HG03066 (cell line): Measurements from ENCODE around the gene TTC9C.
"Not testable (repeated sequence)": the region's sequence is repeated elsewhere in the genome, so short reads cannot be mapped to it uniquely, and the experiment has no call there.

Source experiments
- ATAC-seq: cut with Tn5 transposase; IDR thresholded peaks from one replicate; pipeline ENCODE4 v1.9.1; 2021; ENCODE audit warnings: low read depth; ENCODE audit not compliant: unreplicated experiment

The TTC9C gene, protein sequence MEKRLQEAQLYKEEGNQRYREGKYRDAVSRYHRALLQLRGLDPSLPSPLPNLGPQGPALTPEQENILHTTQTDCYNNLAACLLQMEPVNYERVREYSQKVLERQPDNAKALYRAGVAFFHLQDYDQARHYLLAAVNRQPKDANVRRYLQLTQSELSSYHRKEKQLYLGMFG

DNA sequence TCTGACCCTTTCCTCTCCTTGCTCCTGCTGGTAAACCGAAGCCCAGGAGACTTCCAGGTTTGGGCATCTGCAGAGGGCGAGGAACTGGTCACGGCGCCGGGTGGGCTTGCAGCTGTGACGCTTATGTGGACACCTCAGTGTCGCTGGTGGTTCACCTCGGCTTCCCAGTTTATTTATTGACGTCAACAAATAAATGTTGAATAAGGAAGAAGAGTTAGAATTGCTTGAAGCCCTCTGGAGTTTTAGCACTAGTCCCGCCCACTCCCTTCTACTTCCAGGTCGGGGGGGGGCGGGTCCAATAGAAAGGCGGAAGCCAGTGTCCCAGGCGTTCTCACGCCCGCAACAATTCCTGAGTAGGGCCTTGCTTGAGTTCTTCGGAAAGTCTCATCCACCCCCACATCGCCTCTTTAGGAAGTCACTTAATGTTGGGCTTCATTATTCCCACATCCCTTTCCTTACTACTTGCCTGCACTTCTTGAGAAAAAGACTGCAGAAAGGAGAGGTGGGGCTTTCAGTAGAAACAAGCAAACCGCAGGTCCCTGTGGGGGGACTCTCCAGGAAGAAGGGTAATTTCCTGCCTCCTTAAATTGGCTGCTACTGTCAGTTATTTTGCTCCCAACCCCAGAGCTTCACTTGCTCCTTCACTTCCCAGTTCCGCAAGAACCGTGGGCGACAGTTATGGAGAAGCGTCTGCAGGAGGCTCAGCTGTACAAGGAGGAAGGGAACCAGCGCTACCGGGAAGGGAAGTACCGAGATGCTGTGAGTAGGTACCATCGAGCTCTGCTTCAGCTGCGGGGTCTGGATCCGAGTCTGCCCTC, at the start of gene TTC9C:
Gene TTC9C (plus strand): TSS at position 316 of the 818 bp plus-strand sequence. CDS start 363 bp downstream, at position 679.
- no peak for ATAC-seq

DNA sequence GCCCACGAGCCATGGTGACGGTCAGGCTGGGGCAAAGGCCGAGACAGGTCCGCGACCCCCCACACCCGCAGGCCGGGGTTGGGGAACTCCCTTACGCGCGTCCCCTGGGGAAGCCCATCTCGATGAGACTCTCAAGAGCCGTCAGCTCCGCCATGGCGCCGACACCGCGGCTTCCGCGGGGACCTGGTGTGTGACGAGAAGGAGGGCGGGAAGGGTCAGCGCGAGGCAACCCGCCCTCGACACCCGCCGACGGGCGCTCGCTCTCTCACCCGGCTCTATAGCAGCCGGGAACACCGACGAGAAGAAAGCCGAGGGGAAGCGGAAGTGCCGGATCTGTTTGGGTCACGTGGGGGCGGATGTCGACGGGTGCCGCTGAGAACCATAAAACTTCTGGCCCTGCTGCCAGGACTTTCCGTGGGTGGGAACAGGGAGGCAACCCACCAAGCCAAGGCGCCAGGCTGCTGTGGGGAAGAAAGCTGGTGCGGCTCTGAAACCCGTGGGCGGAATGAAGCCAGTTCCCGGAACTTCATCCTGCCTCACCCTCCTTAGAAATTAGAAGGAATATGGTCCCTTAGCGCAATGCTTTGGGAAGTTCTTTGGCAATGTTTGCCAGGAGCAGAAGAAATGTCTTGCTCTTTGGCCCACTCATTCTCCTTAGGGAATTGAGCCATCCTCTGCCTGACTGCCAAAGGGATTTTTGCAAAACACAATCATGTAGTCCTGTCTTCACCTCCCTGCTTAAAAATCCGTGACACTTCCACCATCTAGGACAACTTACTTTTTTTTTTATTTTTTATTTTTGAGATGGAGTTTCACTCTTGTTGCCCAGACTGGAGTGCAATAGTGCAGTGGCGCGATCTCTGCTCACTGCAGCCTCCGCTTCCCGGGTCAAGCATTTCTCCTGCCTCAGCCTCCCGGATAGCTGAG, 49.3 kb upstream of the TTC9C start, which contains the start of gene UBXN1:
Gene UBXN1 (minus strand): TSS at position 304 of the 927 bp plus-strand sequence. CDS start 150 bp downstream, at position 154.
- peak; percentile 69 for ATAC-seq

DNA sequence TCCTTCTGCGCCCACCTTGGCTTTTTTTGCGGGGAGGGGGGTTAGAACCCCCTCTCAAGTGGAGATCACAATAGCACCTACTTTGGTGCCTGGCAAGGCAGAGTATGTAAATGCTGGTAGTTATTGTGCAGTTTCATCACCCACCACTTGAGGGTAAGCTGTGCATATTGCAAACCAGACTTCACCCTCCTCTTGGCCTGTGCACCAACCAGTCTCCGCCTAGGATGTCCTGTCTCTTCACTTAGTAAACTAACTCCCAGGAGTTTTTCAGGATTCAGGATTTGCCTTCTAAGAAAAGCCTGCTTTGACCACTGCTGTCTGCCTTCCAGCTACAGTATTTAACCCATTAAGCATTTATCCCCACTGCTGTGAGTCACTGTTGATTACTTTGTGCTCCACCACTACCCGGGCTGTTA, 47.5 kb upstream of the TTC9C start:
- no peak for ATAC-seq

DNA sequence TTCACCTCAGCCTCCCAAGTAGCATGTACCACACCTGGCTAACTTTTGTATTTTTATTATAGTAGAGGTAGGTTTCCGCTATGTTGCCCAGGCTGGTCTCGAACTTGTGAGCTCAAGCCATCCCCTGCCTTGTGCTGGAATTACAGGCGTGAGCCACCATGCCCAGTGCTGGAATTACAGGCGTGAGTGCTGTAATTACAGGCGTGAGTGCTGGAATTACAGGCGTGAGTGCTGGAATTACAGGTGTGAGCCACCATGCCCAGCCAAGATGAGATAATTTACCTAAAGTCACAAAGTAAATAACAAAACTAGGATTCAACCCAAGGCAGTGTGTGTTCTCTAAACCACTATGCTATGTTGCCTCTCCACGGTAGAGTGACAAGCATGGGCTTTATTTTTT, 45.8 kb upstream of the TTC9C start:
- no peak for ATAC-seq

DNA sequence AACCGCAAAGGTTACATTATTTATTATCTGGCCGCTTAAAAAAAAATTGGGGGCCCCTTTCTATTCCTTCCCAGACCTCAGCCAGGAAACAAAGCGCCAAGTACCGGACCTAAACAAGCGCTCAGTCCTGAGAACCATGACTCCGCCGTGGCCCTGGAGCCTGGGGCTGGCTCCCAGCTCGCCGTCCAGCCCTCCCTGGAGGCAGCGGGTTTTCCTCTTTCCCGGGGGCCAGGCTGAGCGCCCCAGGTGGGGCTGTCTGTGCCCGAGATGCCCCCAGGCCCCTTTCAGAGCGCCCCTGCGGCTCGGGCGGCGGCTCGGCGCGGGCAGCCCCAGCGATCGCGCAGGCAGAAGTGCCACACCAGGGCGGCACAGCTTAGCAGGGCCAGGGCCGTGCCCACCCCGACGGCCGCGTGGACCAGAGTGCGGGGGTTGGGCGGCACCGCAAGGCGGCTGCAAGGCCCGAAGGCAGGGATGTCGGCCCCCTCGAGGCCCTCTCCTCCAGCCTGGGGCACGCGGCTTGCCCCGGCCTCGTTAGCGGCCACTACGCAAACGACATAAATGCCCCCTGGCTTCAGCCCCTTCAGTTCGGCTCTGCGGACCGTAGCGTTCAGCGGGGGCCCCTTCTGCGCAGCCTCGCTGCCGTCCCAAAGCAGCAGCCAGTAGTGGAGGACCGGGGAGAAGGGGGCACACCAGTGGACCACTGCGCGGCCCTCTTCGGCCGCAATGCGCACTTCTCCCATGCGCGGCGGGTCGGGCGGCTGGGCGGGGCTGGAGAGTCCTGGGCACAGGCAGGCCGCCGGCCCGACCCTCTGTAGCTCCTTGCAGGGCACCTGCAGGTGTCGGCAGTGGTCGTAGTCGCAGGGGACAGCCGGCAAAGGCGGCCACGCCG, 40.5 kb upstream of the TTC9C start:
- ATAC-seq: no peak

DNA sequence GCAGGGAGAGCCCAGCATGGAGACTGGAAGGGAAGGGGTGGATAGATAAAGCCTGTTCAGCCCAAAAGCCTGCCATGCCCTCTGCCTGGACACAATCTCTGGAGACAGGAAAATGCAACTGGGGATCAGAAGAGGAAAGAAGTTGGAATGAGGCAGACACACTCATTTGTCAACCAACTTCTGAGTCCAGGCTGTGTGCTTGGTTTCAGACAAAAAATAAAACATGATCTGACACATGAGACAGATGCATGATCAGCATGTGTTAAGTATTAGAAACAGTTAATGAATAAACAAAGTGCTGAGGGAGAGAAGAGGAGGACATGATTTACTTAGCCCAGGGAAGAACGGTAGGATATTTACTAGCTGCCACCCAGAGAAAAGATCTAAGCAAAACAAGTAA, 39.8 kb upstream of the TTC9C start:
- no peak for ATAC-seq

DNA sequence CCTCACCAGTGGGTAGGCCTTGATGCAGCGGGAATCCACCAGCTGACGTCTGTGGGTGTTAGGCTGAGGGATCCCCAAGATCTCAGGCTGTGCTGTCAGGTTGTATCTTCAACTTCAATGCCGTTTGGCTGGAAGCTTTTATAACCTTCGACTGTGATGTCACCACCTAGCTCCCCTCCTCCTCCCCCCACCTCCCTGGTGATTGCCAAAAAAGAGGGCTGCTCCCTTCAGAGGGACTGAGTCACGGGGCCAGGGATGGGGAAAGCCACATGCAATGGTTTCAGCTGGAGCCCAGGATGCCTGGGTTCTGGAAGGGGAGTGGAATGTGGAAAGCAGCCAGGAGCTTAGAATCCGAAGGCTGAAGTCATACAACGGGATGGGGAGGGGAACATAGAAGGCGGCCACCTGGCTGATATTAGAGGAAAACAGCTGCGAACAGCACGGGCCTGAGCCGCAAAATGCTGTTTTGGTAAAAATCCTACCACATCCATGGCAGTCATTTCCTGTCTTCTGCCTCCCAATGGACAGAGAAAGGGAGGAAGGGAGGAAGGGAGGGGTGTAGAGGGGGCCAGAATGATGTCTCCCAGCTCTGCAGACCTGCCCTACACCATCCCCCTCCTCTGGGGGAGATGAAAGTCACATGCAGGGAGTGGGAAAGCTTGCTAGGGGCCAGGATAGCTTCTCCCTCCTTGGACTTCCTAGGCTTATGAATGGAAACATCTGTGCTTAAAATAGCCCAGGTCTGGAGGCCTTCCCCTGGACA, 38.7 kb upstream of the TTC9C start, which contains the start of gene LRRN4CL:
Gene LRRN4CL (minus strand): TSS at position 110 of the 763 bp plus-strand sequence. CDS start 1,022 bp downstream, outside the sequence.
- ATAC-seq: no peak

DNA sequence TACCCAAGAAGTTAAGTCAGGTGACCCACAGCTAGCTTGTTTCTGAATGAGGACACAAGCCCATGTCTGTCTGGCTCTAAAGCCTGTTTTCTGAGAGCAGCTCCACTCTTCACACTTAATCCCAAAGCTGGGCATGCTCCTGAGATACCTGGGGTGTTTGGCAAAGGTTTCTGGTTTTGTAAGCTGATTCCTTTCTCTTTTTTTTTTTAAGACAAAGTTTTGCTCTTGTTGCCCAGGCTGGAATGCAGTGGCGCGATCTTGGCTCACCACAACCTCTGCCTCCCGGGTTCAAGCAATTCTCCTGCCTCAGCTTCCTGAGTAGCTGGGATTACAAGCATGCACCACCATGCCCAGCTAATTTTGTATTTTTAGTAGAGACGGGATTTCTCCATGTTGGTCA, 34.7 kb upstream of the TTC9C start:
- not testable (repeated sequence) for ATAC-seq

DNA sequence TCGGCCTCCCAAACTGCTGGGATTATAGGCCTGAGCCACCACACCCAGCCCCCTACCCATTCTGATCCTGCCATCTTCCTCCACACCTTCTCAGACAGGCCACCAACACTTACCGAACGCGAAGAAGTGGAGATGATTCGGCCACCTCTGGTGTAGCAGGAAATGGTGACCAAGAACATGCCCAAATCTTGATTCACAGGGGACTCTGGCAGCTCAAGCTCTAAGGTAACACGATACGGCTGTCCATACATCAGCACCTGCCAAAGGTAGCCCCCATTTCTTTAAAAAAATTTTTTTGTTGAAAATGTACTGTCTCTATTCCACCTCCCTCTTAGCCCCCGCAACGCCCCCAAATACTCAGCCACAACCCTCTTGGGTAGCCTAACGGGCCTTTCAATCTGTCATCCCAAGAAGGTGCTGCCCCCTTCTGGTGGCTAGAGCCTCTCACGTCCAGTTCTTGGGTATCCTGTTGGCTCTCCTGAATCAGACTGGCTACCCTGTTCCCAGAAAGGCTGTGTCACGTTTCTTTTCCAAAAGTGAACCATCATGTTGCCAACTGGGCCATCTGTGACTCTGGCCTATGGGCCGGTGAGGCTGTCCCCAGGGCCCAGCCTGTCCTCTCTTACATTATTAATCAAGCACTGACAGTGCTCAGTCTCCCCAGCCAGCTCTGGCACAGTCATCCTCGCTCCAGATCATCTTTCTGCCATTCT, 33.7 kb upstream of the TTC9C start:
- no peak for ATAC-seq

DNA sequence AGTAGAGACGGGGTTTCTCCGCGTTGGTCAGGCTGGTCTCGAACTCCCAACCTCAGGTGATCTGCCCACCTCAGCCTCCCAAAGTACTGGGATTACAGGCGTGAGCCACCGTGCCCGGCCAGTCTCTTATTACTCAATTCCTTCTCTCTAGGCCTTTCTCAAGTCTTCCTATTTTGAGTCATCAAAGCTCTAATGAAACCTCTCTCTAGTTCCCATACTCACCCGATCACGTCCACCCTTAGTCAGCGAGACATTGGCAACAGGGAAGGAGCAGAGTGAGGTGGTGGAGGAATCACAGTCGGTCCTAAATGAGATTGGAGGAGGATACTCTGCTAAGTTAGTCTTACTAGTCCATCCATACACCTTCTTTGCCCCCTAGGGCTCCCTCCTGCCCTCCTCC, 26.0 kb upstream of the TTC9C start:
- no peak for ATAC-seq

DNA sequence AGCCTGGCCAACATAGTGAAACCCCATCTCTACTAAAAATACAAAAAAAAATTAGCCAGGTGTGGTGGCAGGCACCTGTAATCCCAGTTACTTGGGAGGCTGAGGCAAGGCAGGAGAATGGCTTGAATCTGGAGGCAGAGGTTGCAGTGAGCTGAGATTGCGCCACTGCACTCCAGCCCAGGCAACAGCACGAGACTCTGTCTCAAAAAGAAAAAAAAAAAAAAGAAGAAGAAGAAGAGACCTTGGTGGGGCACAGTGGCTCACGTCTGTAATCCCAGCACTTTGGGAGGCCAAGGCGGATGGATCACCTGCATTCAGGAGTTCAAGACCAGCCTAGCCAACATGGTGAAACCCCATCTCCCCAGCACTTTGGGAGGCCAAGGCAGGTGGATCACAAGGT, 24.4 kb upstream of the TTC9C start:
- not testable (repeated sequence) for ATAC-seq

DNA sequence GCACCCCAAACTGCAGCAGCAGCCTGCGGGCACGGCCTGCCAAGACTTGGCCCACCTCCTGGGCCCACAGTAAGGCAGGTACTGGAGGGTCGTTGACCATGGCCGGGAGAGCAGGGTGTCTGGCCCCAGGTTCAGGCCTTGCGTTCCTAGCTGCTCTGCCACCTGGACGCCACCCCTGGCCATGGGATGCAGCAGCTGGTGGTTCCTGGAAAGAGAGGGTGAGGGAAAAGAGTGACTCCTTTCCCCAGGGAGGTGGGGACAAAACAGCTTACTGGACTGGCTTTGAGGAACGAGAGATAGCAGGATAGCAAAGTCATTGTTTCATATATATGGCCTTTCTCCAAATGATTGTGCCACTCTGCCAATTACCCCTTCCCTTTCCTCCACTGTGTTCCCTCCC, 22.9 kb upstream of the TTC9C start:
- no peak for ATAC-seq

DNA sequence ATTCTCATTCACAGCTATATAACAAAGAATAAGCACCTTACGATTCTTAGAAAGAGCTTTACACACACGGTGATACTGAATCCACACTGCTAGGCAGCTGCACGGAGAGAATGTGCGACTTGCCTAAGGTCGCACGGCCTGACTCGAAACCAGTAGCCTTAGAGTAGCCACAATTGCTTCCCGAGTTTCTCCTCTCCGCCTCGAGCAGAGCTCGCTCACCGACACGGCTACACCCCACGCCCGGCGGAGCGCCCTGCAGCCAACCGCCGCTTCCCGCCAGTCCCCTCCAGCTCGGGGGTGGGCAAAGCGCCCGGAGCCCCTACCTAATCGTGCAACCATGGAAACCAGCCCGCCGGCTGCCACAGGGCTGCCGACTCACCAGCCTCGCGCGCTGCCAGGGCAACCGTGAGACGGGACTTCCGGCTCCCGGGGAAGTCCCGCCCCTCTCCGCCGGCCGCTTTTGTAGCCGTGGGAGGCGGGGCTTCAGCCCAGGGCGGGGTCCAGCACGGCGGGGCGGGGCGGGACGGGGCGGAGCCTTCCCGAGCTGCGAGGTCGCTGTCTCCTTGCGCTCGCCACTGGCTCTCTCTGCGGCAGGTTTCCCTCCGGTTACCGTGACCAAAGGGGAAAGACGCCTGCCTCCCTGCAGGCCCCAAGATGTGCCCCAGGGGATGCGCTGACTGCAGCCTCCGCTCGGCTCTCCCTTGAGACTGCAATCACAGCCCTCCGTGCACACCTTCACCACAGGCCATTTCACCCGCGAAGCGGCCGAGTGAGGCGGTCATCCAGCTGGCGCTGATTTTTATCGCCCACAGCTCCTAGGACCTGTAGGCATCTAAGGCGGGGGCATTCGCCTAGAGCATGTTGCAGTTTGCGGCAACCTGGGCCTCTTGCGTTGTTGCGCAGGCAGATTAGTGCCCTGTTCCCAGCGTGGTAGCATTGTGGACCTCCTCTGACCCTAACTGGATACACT, 22.1 kb upstream of the TTC9C start:
- peak; percentile 54 for ATAC-seq

DNA sequence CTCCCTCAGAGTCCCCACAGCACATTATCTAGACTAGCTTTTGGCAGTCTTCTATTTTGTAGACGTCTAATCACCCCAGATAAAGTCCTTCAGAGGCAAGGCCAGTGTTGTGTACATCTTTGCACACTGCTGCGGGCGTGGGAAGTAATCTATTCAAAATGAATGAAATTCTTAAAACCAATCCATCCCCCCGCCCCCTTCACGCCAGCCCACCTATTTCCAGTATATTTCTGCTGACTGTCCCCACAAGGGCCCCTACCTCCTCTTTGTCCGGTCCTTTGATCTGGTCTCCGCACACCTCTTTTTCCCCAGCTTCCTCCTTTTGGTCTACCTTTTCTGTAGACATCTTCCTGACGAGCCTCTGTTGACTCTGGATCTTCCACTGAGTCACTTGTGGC, 21.4 kb upstream of the TTC9C start:
- ATAC-seq: no peak

DNA sequence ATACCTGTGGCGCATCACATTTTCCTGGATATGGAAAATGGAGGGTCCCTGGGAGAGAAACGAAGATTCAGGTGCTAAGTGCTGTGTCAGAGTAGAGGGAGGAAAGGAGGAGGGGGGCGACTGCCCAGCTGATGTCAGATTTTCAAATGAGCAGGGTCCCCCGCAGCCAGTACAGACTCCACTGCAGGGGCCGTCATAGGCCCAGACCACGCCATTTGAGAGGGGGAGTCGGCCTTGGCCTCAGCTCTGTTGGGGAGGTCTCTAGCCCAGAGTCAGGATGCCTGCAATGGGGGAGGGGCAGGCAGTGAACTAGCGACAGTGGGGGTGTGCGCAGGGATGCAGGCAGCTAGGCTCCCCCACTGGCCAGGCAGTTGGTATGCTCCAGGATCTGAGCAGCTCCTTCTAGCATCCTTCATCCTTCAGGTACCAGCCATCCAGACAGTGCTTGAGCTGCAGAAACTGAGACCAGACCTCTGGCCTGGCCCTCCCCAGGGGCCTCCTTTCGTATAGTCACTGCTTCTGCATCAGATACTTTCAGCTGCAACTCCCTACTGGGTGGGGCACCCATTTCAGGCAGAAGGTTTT, 20.9 kb upstream of the TTC9C start, which contains the start of the genes BSCL2 and GNG3:
Gene BSCL2 (minus strand): TSS at position 148 of the 585 bp plus-strand sequence. CDS start 229 bp downstream, outside the sequence.
Gene GNG3 (plus strand): TSS at position 400 of the 585 bp plus-strand sequence. CDS start 620 bp downstream, outside the sequence.
- ATAC-seq: no peak

DNA sequence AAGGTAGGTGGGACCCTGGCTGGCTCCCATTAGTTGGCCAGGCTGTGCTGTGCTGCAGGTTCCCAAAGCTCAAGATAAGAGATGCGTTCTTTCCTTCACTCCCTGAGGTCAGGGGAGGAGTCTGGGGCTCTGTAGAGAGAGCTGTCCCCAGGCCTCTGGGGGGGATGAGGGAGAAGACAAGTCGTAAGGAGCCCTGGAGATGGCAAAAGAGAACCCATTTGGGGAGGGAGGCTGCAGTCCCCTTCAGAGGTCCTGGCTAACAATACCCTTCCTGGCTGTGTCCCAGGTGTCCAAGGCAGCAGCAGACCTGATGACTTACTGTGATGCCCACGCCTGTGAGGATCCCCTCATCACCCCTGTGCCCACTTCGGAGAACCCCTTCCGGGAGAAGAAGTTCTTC, 19.9 kb upstream of the TTC9C start:
- ATAC-seq: no peak

DNA sequence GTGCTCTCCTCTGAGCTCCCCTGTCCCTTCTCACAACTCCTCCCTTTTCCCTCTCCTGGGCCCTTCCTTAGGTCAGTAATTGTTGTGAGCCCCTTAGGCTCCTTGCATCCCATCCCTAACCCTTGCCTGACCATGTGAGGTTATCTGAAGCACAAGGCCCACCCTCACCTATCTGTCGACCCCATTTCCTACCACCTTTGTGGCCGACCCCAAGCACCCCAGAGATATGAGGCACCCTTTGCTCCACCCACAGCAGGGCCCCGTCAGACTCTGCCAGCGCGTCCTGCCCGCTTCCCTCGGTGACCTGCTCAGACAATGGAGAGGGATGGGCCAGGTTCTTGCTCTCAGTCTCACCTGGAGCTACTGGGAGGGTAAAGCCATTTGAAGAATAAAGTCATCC, 19.5 kb upstream of the TTC9C start:
- ATAC-seq: no peak
